SU-DHL-6 (cell line): Measurements from ENCODE around the gene CNTN5.

ENCODE experiments used
- EZH2phosphoT487 ChIP-seq: fragments of 200-600 bp; sonication (generic), shearing (Covaris generic); conservative IDR thresholded peaks from 2 replicates; pipeline ENCODE4 v1.6.1; 2018; ENCODE audit warnings: mild to moderate bottlenecking, antibody characterized with exemption, low read length, moderate library complexity, mixed read lengths
- TF ChIP-seq, protein P1 (sequence below): fragments of 200-600 bp; sonication (generic); IDR thresholded peaks from one replicate; pipeline ENCODE4 v1.5.1; 2017; ENCODE audit warnings: antibody characterized with exemption, mild to moderate bottlenecking, low read length, moderate library complexity; ENCODE audit not compliant: insufficient read depth, poor library complexity, severe bottlenecking

GRCh38 chr11:99256614-99257013, 235.9 kb downstream of the CNTN5 start:
- TF ChIP-seq, protein P1, sequence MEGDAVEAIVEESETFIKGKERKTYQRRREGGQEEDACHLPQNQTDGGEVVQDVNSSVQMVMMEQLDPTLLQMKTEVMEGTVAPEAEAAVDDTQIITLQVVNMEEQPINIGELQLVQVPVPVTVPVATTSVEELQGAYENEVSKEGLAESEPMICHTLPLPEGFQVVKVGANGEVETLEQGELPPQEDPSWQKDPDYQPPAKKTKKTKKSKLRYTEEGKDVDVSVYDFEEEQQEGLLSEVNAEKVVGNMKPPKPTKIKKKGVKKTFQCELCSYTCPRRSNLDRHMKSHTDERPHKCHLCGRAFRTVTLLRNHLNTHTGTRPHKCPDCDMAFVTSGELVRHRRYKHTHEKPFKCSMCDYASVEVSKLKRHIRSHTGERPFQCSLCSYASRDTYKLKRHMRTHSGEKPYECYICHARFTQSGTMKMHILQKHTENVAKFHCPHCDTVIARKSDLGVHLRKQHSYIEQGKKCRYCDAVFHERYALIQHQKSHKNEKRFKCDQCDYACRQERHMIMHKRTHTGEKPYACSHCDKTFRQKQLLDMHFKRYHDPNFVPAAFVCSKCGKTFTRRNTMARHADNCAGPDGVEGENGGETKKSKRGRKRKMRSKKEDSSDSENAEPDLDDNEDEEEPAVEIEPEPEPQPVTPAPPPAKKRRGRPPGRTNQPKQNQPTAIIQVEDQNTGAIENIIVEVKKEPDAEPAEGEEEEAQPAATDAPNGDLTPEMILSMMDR, result no peak
- no peak for TF ChIP-seq EZH2phosphoT487
